HCT116 (cell line): ENCODE results near the gene PLB1.
"Not testable (repeated sequence)": the region's sequence is repeated elsewhere in the genome, so short reads cannot be mapped to it uniquely, and the experiment has no call there.

ENCODE experiments used
- POLR2A ChIP-seq: IDR thresholded peaks from 2 replicates; pipeline ENCODE4 v1.7.0; 2011; ENCODE audit warnings: borderline replicate concordance; ENCODE audit not compliant: insufficient read depth, insufficient read length; ENCODE audit errors: extremely low read depth
- POLR2AphosphoS5 ChIP-seq: IDR thresholded peaks from 2 replicates; pipeline ENCODE4 v1.6.1; 2011; ENCODE audit warnings: mild to moderate bottlenecking, low read depth, low read length, moderate library complexity
- TF ChIP-seq, protein P1 (sequence below), 3 experiments: fragments of 200-600 bp in 1 of 3; sonication (generic) in 1 of 3; IDR thresholded peaks in 2 of 3; conservative IDR thresholded peaks in 1 of 3; 2 replicates each; pipeline ENCODE4 v1.5.1; 2012 to 2017; ENCODE audit warnings: low read depth in 2 of 3, low read length in 2 of 3, antibody characterized with exemption in 1 of 3, borderline replicate concordance in 1 of 3, control low read depth in 1 of 3, mild to moderate bottlenecking in 1 of 3, mixed read lengths in 1 of 3, mixed run types in 1 of 3, moderate library complexity in 1 of 3; ENCODE audit not compliant: insufficient read depth in 1 of 3

DNA sequence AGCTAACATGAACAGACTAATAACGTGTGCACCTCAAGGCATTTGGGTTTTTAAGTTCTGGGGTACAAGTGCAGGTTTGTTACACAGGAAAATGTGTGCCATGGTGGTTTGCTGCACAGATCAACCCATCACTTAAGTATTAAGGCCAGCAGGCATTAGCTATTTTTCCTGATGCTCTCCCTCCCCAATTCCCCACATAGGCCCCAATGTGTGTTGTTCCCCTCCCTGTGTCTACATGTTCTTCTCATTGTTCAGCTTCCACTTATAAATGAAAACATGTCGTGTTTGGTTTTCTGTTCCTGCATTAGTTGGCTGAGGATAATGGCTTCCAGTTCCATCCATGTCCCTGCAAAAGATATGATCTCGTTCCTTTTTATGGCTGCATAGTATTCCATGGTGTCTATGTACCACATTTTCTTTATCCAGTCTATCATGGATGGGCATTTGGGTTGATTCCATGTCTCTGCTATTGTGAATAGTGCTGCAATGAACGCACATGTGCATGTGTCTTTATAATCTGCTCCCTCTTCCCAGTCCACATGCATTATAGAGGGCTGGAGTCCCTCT, 170.0 kb downstream of the PLB1 start:
- TF ChIP-seq, protein P1, sequence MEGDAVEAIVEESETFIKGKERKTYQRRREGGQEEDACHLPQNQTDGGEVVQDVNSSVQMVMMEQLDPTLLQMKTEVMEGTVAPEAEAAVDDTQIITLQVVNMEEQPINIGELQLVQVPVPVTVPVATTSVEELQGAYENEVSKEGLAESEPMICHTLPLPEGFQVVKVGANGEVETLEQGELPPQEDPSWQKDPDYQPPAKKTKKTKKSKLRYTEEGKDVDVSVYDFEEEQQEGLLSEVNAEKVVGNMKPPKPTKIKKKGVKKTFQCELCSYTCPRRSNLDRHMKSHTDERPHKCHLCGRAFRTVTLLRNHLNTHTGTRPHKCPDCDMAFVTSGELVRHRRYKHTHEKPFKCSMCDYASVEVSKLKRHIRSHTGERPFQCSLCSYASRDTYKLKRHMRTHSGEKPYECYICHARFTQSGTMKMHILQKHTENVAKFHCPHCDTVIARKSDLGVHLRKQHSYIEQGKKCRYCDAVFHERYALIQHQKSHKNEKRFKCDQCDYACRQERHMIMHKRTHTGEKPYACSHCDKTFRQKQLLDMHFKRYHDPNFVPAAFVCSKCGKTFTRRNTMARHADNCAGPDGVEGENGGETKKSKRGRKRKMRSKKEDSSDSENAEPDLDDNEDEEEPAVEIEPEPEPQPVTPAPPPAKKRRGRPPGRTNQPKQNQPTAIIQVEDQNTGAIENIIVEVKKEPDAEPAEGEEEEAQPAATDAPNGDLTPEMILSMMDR (IDR thresholded peaks at IDR 0.05 in 2 of 3, conservative IDR thresholded peaks at IDR 0.05 in 1 of 3; ENCODE audit: borderline replicate concordance in 1 of 3, insufficient read depth in 1 of 3, low read depth in 2 of 3, low read length in 2 of 3): not testable (repeated sequence)
- not testable (repeated sequence) for TF ChIP-seq POLR2AphosphoS5, POLR2A
